ELR (cell line): Measurements from ENCODE around the gene PELI2.
A peak's percentile ranks its signal among the peaks of the same experiment; 100 is the strongest.
"Not testable (repeated sequence)": the region's sequence is repeated elsewhere in the genome, so short reads cannot be mapped to it uniquely, and the experiment has no call there.

ENCODE experiments used
- DNase-seq: peaks from one replicate; pipeline ENCODE4 v3.0.0-alpha.2; 2015; ENCODE audit warnings: low read depth

PELI2 gene

DNA sequence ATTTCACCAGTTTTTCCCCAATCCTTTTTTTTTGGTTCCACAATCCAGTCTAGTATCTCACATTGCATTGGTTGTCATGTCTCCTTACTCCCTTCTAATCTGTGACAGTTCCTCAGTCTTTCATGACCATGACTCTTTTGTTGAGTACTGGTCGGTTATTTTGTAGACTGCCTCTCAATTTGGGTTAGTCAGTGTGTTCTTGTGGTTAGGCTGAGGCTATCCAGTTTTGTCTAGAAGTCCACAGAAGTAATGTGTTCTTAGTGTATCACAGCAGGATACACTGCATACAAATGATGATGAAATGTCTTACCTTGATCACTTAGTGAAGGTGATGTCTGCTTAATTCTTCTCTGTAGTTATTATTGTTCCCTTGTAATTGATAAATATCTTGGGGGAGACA, 24.8 kb downstream of the PELI2 start:
- DNase-seq = no peak

DNA sequence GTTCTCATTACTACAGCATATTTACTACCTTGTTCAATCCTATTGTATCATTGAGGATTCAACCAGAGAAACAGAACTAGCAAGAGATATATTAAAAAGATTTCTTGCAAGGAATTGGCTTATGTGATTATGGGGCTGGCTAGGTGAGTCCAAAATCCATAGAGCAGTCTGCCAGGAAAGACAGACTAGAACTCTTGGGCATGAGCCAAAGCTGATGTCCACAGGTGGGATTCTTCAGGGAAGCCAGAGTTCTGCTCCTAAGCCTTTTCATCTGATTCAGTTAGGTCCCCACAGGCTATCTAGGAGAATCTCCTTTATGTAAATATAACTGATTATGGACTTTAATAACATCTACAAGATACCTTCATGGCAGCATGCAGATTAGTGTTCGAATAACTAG, 26.0 kb downstream of the PELI2 start:
- DNase-seq = no peak

DNA sequence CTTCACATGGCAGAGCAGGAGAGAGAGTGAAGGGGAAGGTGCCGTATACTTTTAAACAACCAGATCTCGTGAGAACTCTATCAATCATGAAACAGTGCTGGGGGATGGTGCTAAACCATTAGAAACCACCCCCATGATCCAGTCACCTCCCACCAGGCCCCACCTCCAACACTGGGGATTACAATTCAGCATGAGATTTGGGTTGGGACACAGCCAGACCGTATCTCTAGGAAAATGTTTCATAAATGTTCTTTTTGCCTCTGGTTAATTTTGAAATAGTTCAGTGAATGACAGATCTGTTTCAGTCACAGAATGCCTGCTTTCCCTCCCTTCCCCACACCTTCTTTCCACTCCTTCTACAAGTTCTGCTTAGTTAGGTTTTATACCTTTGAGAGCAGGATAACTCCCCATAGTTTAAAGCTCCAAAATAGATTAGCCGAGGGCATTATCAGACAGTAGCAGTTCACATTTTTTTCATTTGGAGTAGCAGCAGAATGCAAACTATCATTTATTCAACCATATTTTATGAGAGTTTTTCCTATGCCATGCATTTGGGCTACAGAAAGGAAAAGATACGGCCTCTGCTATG, 27.1 kb downstream of the PELI2 start:
- no peak for DNase-seq

DNA sequence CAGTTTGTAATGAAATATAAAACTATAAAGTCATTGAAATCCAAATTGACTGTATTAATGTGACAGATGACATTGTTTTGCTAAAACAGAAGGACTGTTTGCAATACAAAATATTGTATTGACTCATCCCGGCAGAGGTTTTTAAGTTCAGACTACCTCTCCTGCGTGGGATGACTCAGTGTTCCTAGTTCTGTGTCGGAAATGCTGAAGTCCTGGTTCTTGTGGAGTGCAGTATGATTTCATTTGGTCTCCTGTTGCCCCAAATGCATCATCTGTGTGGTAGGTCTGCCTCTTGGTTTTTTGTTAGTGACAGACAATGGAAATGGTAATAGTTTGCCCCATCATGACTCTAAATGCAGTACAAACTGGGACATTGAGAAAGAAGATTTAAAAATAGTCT, 27.8 kb downstream of the PELI2 start:
- DNase-seq = peak; percentile 23

DNA sequence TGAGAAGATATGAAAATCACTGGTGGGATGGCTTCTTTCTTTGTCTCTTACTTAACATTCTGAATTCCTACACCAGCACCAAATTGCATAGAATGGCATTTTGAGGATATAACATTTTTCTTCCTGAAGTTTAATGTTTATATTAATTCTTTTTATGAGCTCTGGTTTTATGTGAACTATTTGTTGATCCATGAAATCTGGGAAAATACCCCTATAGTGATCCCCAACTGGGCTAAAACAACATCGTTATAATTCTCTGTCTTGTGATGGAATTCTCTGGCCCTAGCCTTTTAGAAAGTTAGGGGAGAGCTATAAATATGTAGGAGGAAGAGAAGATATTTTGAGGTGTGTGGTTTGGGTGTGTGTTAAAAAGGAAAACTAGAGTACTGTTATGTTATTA, 29.2 kb downstream of the PELI2 start:
- no peak for DNase-seq

DNA sequence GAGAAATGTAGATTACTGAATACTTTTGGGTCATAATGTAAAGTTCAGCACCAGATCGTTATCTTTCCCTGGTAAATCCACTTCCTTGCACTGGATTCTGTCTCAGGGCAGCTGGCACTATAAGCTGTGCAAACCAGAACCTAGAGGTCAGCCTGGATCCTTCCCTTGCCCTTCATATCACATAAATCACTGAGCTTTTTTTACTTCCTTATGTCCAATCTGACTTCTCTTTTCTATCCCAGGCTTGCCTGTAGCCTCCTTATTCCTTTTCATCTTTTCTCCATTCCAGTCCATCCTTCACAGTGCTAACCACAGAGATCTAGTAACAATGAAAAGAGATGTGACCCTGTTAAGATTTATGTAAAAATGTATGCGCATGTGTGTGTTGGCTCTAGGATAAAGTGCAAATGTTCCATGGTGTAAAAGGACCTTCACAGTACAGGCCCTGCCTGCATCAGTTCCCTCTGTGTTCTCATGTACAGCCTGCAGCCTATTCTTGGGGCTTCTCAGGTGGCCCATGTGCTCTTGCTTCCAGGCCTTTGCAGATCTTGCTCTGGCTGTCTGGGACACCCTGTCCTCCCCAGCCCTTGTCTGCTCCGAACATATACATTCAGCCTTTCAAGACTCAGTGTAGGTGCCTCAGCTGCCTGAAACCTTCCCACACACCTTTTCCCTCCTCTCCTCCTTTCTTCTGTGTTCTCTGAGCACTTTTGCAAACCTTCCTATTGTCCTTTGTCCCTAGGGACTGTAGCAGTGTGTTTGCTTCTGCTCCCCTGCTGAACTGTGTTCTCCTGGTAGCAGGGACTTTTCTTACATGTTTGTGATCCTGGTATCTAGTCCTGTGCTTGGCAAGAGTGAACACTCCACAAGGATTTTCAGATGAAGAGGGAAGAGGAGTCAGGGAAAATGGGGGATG, 30.0 kb downstream of the PELI2 start:
- no peak for DNase-seq

DNA sequence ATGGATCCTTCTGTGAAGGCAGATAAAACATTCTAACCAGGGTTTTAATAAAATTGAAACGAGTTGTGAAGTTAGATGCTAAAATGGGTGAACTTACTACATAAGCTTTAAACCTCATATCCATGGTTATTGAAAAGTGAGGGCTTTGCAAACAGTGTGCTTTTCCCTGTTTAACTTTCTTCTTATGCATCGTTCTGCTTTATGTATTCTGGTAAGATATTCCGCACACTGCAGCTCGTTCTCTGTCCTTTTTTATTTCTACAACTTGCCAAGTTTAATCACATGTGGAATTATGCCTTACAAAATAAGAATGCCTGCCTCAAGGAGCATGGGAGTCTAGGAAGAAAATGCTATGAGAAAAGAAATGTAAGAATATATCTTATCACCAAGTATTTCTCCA, 30.9 kb downstream of the PELI2 start:
- no peak for DNase-seq

DNA sequence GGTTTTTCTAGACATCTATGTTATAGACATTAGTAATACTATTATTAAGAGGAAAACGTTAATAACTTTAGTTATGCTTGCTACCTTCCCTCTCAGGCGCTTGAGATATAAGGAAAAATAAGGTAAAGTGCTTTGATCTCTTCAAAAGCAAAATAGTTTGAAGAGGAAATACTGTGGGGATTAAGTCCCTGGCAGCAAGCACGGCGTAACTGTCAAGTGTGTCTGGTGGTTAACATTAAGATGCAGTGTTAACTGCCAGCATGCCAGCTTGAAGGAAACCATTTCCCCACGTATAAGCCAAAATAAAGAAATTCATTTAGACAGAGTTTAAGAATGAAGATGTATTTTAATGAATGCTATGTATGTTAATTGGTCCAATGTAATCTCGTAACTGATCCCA, 31.8 kb downstream of the PELI2 start:
- no peak for DNase-seq

DNA sequence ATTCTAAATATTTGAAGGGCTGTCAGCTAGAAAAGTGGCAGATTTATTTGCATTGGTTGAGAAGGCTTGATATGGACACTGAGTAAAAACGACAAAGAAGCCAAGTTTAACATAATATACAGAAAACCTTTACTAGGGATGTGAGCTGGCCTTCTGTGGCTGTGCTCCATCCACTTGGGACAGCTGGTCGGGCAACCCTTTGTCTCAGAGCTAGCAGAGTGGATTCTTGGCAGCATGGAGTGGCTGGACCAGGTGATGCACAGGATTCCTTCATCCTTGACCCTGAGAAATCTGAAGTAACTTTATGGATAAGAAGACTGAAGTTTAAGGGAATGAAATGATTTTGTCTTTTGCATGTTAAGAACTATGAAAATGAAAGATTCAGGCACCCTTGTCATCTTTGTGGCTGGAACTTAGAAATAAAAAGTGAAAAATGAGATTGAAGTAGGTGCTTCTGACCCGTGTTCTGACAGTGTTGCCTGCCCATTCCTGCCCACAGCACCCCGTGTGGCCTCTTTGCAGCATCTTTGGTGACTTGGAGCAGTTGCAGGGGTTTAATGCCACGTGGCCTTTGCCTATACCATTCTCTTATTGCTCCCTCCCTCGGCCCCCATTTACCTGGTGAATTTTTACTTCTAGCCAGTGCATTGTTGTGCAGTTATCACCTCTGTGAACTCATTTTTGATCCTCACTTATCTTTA, 32.6 kb downstream of the PELI2 start:
- DNase-seq = no peak

DNA sequence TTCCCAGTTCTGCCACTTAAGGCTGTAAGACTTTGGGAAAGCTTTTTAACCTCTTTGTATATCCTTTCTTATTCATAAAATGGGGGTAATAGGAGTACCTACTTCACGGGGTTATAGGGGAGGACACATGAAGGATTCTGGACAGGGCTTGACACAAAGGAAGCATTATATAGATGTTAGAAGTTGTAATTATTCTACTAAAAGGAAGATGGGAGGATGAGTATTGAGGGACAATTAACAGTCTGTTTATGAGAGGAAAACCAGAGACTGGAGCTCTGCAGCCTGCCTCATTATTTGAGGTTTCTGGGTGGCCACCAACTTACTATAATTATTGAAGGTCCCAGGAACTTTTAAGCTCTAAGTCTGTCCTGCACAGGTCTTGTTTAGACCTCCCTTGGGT, 34.0 kb downstream of the PELI2 start:
- DNase-seq = no peak

DNA sequence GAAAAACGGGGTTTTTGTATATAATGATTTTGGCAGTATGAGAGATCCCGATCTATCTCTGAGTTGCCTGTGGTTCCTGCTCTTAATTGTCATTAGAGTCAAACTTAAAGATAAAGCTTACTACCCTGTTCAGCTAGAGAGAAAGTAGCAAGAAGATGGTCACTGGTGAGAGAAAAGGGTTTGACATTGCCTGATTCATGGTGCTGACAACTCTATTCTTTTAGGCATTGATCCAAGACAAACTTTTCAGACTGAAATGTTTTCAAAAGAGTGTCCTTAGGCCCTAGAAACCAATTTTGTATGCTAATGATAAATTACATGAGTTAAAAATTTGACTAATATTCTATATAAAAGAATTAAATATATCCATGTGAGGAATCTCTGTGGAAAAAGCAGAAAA, 35.1 kb downstream of the PELI2 start:
- DNase-seq = no peak

DNA sequence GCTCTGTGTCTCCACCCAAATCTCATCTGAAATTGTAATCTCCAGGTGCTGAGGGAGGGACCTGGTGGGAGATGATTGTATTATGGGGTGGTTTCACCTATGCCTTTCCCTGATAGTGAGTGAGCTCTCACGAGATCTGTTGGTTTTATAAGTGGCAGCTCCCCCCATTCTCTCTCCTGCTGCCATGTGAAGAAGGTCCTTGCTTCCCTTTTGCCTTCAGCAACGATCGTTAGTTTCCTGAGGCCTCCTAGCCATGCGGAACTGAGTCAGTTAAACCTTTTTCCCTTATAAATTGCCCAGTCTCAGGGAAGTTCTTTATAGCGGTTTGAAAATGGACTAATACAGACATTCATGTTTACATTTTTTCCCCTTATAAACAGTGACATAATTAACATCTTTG, 36.1 kb downstream of the PELI2 start:
- no peak for DNase-seq

DNA sequence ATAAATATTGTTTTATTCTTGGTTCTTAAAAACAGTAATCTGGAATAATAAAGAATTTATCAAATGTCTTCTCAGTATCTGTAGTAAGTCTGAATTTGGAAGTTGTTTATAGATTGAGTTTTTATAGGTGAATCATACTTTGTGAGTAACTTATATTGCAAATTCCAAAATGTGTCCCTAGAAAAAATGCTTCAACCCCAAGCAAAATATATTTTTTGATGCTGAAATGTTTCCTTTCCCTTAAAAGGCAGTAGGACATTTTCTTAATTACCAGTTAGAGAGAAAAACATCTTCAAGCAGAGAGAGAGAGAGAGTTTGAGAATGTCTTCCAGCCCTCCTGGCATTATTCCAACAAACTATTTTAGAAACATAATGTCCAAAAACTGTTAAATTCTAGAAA, 37.9 kb downstream of the PELI2 start:
- DNase-seq = no peak

DNA sequence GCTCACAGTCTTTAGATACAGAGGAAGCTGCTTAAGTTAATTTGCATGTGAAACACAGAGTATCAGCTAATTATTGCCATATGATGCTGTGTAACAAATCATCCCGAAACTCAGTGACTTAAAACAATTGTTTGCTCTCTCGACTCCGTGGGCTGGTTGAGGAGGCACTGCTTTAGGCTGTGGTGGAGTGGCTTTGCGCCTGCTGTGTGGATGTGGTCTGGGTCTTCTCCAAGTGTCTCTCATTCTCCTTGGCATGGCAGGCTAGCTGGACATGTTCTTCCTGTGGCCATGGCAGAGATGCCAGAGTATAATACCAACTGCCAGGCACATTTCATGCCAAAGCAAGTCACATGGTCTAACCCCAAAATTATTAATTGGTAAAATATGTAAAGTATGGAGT, 40.9 kb downstream of the PELI2 start:
- DNase-seq = no peak

DNA sequence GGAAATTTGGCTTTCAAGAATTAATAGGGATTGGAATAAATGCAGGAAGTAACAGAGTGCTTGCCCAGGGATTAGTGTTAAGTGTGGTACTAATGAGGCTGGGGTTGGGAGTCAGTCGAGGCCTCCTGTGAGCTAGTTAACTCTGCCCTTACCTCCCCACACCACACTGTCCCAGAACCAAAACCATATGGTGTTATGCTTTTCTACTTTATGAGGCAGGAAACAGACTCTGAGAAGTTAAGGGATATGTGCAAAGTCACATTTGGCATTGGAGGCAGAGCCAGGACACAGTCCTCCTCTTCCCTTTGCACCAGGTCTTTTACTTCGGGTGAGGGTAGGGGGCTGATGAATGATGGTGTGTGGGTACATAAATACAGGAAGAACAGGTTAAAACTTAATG, 41.9 kb downstream of the PELI2 start:
- no peak for DNase-seq

DNA sequence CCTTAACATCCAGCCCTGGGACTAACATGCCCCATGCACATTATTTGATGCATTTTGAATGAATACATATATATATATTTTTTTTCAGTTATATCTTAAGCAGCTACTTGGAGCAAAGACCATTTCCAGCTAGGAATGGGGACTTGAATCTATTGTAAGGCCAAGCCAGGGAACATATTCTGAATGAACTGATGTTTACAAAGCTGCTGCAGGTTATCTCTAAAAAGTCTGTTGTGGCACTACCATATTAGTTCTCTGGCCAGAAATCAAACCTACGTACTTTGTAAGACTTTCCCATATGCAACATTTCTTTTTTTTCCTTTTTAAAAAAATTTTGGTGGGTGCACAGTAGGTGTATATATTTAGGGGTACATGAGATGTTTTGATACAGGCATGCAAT, 43.4 kb downstream of the PELI2 start:
- no peak for DNase-seq

DNA sequence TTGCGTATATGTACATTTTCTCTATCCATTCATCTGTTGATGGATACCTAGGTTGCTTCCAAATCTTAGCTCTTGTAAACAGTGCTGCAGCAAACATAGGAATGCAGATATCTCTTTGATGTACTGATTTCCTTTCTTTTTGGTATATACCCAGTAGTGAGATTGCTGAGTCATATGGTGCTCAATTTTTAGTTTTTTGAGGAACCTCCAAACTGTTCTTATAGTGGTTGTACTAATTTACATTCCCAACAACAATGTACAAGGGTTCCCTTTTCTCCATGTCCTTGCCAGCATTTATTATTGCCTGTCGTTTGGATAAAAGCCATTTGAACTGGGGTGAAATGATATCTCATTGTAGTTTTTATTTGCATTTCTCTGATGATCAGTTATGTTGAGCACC, 44.3 kb downstream of the PELI2 start:
- no peak for DNase-seq

DNA sequence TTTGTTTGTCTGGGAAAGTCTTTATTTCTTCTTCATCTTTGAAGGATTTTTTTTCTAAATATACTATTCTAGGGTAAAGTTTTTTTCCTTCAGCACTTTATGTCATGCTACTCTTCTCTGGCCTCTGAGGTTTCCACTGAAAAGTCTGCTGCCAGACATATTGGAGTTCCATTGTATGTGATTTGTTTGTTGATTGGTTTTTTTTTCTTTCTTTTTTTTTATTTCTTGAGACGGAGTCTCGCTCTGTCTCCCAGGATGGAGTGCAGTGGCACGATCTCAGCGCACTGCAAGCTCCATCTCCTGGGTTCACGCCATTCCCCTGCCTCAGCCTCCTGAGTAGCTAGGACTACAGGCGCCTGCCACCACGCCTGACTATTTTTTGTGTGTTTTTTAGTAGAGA, 48.4 kb downstream of the PELI2 start:
- not testable (repeated sequence) for DNase-seq

DNA sequence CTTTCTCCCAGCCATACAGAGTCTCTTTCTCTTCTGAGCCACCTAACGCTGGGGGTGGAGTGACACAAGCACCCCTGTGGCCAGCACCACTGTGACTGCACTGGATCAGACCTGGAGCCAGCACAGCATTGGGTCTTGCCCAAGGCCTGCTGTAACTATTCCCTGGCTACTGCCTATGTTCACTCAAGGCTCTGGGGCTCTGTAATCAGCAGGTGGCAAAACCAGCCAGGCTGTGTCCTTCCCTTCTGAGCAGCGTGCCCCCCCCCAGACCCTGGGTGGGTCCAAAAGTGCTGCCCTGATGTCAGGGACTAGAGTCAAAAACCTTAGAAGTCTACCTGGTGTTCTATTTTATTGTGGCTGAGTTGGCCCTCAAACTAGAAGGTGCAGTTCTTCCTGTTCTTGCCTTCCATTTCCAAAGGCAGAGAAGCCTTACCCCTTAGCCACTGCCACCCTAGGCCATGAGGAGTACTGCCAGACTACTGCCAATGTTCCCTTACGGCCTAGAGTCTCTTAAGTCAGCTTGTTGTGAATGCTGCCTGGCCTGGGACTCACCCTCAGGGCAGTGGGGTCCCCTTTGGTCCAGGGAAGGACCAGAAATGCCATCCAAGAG, 49.9 kb downstream of the PELI2 start:
- no peak for DNase-seq

DNA sequence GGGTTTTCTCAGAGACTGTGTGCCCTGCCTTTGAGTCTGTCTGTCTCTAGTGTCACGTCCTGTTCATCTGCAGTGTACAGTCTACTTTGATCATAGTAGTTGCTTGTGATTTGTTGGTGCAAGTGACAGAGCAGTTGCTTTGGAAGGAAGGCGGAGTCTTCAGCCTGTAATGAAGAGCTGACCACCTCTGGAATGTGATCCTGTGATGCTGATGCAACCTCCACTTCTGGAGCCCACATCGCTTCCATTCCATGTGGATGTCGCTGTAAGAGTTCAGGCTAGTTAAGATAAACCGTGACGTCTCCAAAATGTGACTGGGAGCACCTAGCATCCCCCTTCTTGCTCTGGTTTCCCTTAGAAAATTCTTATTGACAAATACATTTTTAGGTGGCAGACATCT, 51.8 kb downstream of the PELI2 start:
- no peak for DNase-seq

DNA sequence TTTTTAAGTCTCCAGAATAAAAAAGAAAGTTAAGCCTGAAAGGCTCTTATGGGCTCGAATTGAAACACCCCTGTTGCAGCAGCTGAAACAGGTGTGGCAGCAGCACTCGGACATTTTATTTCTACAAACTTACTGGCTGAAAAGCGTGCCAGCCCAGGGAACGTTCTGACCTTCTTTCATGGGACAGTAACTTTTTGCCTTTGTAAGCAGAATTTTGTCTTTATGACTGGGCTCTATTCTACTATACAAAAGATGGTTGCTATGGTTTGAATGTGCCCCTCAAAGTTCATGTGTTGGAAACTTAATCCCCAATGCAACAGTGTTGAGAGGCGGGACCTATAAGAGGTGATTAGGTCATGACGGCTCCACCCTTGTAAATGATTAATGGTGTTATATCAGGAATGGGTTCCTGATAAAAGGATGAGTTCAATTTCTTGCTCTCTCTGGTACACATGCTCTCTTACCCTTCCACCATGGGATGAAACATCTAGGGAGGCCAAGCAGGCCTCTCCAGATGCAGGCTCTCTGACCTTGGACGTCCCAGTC, 52.7 kb downstream of the PELI2 start:
- DNase-seq = no peak

DNA sequence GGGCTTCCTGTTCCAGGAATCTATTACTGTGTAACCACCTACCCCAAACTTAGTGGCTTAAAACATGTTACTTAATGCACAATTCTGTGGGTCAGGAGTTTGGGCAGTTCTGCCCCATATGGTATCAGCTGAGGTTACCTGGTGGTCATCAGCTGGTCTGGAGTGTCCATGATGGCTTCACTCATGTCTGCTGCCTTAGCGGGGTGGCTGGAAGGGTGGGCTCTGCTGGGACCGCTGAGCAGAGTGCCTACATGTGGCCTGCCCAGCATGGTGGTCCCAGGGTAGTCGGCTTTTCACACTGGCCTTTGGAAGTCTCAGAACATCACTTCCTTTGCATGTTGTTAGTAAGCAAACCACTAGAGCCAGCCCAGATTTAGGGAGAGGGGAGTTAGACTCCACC, 53.9 kb downstream of the PELI2 start:
- no peak for DNase-seq

DNA sequence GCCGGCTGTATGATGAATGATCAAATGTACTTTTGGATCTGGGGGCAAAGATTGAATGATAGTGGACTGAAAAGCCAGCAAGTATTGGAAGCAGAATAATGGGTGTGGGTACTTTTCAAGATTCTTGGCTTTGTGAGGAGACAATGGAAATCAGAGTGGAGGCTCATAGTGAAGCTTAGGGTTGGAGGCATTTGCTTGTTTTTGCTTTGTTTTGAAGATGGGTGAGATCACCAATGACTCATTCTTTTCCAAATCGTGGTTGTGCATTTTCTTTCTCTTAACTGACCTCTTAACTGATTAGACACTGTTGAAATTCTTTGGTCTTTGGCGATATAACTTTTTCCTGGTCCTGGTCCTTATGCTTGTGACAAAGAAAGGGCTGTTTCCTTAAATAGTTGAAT, 54.4 kb downstream of the PELI2 start:
- DNase-seq = peak; percentile 52
